Stimulated activated naive B cell treated with anti-CD40 and anti-IgM and Interleukin-4, amounts not matched to agents 10 μg/mL and 1 μg/mL and 100 μg/mL, for 72 hours (primary cell): ENCODE results near the gene PPARD.
A peak's percentile ranks its signal among the peaks of the same experiment; 100 is the strongest.
"Not testable (repeated sequence)": the region's sequence is repeated elsewhere in the genome, so short reads cannot be mapped to it uniquely, and the experiment has no call there.

Experiments used
- ATAC-seq, 2 donors: fragments of 150-1000 bp; cut with Tn5 transposase; replicated peaks; 2 replicates each; pipeline ENCODE4 v1.10.0; 2021; ENCODE audit warnings: moderate library complexity in 1 of 2
- DNase-seq: peaks from one replicate; pipeline ENCODE4 v3.0.0; 2021
- H3K27ac Mint-ChIP-seq: one replicate; pipeline ENCODE4 v1.8.0; 2022; ENCODE audit warnings: mild to moderate bottlenecking, mixed read lengths
- H3K27me3 Mint-ChIP-seq, 2 donors: one replicate each; pipeline ENCODE4 v1.8.0; 2022; ENCODE audit warnings: mixed read lengths in 2 of 2
- H3K36me3 Mint-ChIP-seq, 2 donors: one replicate each; pipeline ENCODE4 v1.8.0; 2022; ENCODE audit warnings: mixed read lengths in 2 of 2, mild to moderate bottlenecking in 1 of 2
- H3K4me1 Mint-ChIP-seq, 2 donors: one replicate each; pipeline ENCODE4 v1.8.0; 2022; ENCODE audit warnings: mixed read lengths in 2 of 2, mild to moderate bottlenecking in 1 of 2
- H3K4me3 Mint-ChIP-seq, 2 donors: one replicate each; pipeline ENCODE4 v1.8.0; 2022; ENCODE audit warnings: mild to moderate bottlenecking in 2 of 2, mixed read lengths in 2 of 2, moderate library complexity in 1 of 2
- H3K9me3 Mint-ChIP-seq, 2 donors: one replicate each; pipeline ENCODE4 v1.8.0; 2022; ENCODE audit warnings: mixed read lengths in 2 of 2, mild to moderate bottlenecking in 1 of 2

The PPARD gene

DNA sequence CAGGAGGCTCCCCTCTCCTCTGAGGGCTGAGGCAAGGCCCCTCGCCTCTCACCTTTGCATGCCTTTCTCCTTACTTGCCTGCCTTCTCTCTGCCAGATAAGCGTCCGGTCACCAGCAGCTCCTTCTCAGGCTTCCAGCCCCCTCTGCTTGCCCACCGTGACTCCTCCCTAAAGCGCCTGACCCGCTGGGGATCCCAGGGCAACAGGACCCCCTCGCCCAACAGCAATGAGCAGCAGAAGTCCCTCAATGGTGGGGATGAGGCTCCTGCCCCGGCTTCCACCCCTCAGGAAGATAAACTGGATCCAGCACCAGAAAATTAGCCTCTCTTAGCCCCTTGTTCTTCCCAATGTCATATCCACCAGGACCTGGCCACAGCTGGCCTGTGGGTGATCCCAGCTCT, 21.3 kb upstream of the PPARD start:
- no peaks in the 10 kb centered on the region for H3K27me3 Mint-ChIP-seq
- H3K9me3 Mint-ChIP-seq = no peaks in the 10 kb centered on the region
- ATAC-seq (no peak), DNase-seq (no peak)
- peaks cover 0 to 6% of the 10 kb centered on the region in 2 donors for H3K4me1 Mint-ChIP-seq
- H3K27ac Mint-ChIP-seq = peak overlapping the region; percentile 47
- peaks cover 49 to 54% of the 10 kb centered on the region in 2 donors for H3K36me3 Mint-ChIP-seq
- H3K4me3 Mint-ChIP-seq = no peak overlapping the region

DNA sequence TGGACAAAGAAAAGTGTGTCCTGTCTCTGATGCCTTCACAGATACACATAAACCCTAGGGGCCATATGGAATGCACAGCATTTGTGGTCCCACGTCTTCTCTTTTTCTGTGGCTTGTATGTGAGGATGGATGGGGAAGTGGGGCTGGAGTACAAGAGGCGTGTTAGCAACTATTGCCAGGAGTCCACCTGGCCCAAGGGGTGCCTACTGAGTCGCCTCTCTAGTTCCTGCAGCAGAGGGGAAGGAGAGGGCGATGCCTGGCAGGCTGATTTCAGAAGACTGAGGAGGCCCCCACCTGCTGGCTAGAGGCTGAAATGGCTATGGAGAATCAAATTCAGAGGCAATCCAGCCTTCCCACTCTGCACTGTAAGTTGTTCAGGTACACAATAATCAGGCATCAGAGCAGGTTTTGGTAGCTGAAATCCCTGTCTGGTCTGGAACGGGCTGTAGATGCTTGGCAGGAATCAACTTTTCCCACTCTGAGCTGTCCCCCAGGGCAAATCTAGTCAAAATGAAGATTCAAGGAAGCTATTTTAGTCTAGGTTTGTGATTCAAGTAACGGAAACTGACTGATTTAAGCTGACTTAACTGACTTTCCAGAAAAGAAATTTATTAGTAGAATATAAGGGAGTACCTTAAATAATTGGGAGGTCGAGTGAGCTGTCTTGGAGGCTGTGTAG, 14.9 kb upstream of the PPARD start:
- Mint-ChIP-seq H3K4me1 (peaks cover 5 to 16% of the 10 kb centered on the region in 2 donors), H3K36me3 (peaks cover 12 to 17% of the 10 kb centered on the region in 2 donors), H3K27ac (peak overlapping the region; percentile 91), H3K27me3 (no peaks in the 10 kb centered on the region), H3K9me3 (peaks cover 0 to 2% of the 10 kb centered on the region in 2 donors), H3K4me3 (no peak overlapping the region)
- DNase-seq (peak; percentile 55), ATAC-seq (peak; percentile 95 to 98)

- ATAC-seq (no peak), DNase-seq (no peak)
- no peak overlapping the region for H3K27ac Mint-ChIP-seq
- H3K4me3 Mint-ChIP-seq = no peak overlapping the region
- H3K36me3 Mint-ChIP-seq = peaks cover 13 to 14% of the 10 kb centered on the region in 2 donors
- peaks cover 5 to 16% of the 10 kb centered on the region in 2 donors for H3K4me1 Mint-ChIP-seq
- H3K27me3 Mint-ChIP-seq = no peaks in the 10 kb centered on the region
- H3K9me3 Mint-ChIP-seq = peaks cover 0 to 2% of the 10 kb centered on the region in 2 donors
These were observed 14.1 kb upstream of the PPARD start for GRCh38 chr6:35328108-35328723.

DNA sequence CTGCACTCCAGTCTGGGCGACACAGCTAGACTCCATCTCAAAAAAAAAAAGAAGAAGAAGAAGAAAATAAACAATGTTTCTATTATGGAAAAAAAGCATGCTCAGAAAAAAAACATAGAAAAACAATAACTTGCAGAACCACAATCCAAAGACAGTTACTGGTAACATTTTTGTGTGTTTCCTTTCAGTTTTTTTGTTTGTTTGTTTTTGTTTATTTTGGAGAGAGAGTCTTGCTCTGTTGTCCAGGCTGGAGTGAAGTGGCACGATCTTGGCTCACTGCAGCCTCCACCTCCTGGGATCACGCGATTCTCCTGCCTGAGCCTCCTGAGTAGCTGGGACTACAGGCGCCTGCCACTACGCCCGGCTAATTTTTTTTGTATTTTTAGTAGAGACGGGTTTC, 13.4 kb upstream of the PPARD start:
- DNase-seq, ATAC-seq, H3K4me3 Mint-ChIP-seq, H3K27me3 Mint-ChIP-seq, H3K27ac Mint-ChIP-seq, H3K9me3 Mint-ChIP-seq: not testable (repeated sequence)
- Mint-ChIP-seq H3K4me1 (peaks cover 5 to 16% of the 10 kb centered on the region in 2 donors), H3K36me3 (peaks cover 14 to 16% of the 10 kb centered on the region in 2 donors)

- ATAC-seq (no peak), DNase-seq (no peak)
- no peak overlapping the region for H3K4me3 Mint-ChIP-seq
- H3K27me3 Mint-ChIP-seq = no peaks in the 10 kb centered on the region
- H3K4me1 Mint-ChIP-seq = peaks cover 5 to 19% of the 10 kb centered on the region in 2 donors
- no peak overlapping the region for H3K27ac Mint-ChIP-seq
- peaks cover 9 to 14% of the 10 kb centered on the region in 2 donors for H3K36me3 Mint-ChIP-seq
- H3K9me3 Mint-ChIP-seq = peaks cover 0 to 5% of the 10 kb centered on the region in 2 donors
These were observed 11.7 kb upstream of the PPARD start for GRCh38 chr6:35330541-35331119.

GRCh38 chr6:35332074-35332887, 10.1 kb upstream of the PPARD start:
- Mint-ChIP-seq H3K36me3 (peaks cover 9 to 14% of the 10 kb centered on the region in 2 donors), H3K4me1 (peaks cover 11 to 23% of the 10 kb centered on the region in 2 donors)
- H3K9me3 Mint-ChIP-seq, H3K27me3 Mint-ChIP-seq, H3K4me3 Mint-ChIP-seq, H3K27ac Mint-ChIP-seq, DNase-seq: not testable (repeated sequence)
- peak in 1 of 2 donors; percentile 26 for ATAC-seq

DNA sequence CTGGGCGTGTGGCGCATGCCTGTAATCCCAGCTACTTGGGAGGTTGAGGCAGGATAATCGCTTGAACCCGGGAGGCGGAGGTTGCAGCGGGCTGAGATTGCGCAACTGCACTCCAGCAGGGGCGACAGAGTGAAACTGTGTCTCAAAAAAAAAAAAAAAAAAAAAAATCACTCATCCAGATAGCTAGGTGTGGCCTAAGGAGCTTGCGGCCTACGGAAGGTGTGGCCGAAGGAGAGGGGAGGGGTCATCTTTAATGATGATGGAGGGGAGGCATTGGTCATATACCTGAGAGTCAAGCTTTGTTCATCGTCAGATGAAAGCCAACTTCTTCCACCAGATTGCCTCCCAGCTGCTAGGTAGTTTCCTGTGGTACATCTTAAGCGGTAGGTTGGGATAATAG, 801 bp upstream of the PPARD start:
- DNase-seq = no peak
- H3K27ac Mint-ChIP-seq = no peak overlapping the region
- H3K4me1 Mint-ChIP-seq = peaks cover 47% of the 10 kb centered on the region in 2 donors
- peaks cover 13 to 18% of the 10 kb centered on the region in 2 donors for H3K36me3 Mint-ChIP-seq
- no peak for ATAC-seq
- H3K4me3 Mint-ChIP-seq = no peak overlapping the region
- no peaks in the 10 kb centered on the region for H3K27me3 Mint-ChIP-seq
- H3K9me3 Mint-ChIP-seq = peaks cover 0 to 2% of the 10 kb centered on the region in 2 donors

DNA sequence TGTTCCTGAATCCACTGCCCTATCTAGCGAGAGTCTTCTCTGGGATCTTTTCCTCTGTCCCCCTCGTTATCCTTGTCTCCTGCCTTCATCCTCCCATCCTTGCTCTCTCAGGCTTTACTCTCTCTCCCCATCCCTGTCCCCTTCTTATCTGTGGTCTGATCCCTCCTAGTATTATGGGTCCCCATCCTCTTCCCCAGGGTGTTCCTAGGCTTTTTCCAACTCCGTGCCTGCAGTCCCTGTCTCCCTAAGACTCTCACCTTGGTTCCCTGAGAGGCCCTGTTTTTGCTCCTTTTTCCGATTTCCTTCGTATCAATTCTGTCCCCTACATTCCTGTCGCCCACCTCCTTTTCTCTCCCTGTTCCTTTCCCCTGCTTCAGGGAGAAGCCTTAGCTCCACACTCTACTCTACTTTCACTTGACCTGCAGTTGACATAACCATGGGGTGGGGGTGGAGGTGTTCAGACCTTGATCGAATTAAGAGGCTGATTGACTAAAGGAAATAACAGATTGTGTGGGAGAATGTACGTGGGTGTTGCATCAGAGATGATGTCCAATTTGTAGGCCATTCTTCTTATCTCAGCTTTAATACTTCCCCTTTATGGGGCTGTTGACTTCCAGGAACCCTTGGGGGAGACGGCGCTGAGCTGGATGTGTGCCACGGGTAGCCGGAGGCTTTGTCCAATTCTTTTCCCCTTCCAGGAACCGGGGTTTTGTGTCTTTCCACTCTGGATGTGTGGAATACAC, 905 bp downstream of the PPARD start:
- Mint-ChIP-seq H3K4me1 (peaks cover 43 to 51% of the 10 kb centered on the region in 2 donors), H3K27me3 (no peaks in the 10 kb centered on the region), H3K4me3 (peak overlapping the region; percentile 89 to 95), H3K9me3 (no peaks in the 10 kb centered on the region), H3K27ac (peak overlapping the region; percentile 93), H3K36me3 (peaks cover 15 to 23% of the 10 kb centered on the region in 2 donors)
- ATAC-seq = peak; percentile 13 to 31
- no peak for DNase-seq

DNA sequence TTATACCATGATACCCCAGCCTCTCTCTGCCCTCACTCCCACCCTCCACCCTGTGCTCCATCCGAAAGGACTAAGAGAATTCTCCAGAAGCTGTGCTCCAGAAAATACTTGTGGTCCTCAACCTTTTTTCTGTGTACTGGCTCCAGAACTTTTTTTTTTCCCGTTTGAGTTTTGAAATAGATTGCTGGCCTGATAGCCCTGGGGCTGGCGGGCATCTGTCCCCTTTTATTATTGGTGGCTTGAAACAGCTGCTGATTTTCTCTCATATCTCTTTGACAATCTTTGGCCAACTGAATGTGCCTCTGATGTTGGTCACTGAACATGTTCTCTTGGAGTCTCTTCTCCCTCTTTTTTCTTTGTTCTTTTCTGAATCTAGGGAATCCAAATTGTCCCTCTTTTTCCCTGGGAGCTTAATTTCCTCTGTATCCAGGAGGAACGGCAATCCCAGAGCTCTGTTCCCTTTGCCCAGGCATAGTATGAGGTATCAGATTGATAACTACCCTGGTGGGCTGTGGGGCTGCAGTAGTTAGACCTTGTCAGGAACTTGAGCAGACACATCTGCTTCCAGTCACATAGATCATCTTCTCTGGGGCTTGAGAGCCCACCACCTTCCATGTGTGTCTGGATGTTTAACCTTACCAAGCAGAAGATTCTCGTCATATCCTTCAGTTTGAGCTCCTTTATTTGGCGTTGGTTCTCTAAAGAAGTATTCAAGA, 1.6 kb downstream of the PPARD start:
- Mint-ChIP-seq H3K36me3 (peaks cover 18 to 29% of the 10 kb centered on the region in 2 donors), H3K4me3 (peak overlapping the region; percentile 89 to 95), H3K9me3 (no peaks in the 10 kb centered on the region), H3K27ac (peak overlapping the region; percentile 78), H3K4me1 (peaks cover 45 to 58% of the 10 kb centered on the region in 2 donors), H3K27me3 (no peaks in the 10 kb centered on the region)
- ATAC-seq = no peak
- no peak for DNase-seq

GRCh38 chr6:35351422-35351821, 9.1 kb downstream of the PPARD start:
- no peaks in the 10 kb centered on the region for H3K27me3 Mint-ChIP-seq
- H3K4me3 Mint-ChIP-seq = no peak overlapping the region
- DNase-seq (no peak), ATAC-seq (no peak)
- no peaks in the 10 kb centered on the region for H3K9me3 Mint-ChIP-seq
- H3K27ac Mint-ChIP-seq = peak overlapping the region; percentile 17
- H3K4me1 Mint-ChIP-seq = peaks cover 21 to 49% of the 10 kb centered on the region in 2 donors
- peaks cover 26 to 71% of the 10 kb centered on the region in 2 donors for H3K36me3 Mint-ChIP-seq

- H3K27ac Mint-ChIP-seq = no peak overlapping the region
- no peak overlapping the region for H3K4me3 Mint-ChIP-seq
- ATAC-seq = no peak
- H3K9me3 Mint-ChIP-seq = no peaks in the 10 kb centered on the region
- no peaks in the 10 kb centered on the region for H3K27me3 Mint-ChIP-seq
- H3K4me1 Mint-ChIP-seq = peaks cover 20 to 43% of the 10 kb centered on the region in 2 donors
- no peak for DNase-seq
- H3K36me3 Mint-ChIP-seq = peaks cover 28 to 72% of the 10 kb centered on the region in 2 donors
These were observed 10.4 kb downstream of the PPARD start for GRCh38 chr6:35352735-35353134.

GRCh38 chr6:35354361-35355135, 12.2 kb downstream of the PPARD start:
- H3K27ac Mint-ChIP-seq = peak overlapping the region; percentile 42

More at GRCh38 chr6:35354361-35355135, 12.2 kb downstream of the PPARD start:
- no peak for ATAC-seq
- H3K9me3 Mint-ChIP-seq = no peaks in the 10 kb centered on the region
- peaks cover 21 to 41% of the 10 kb centered on the region in 2 donors for H3K4me1 Mint-ChIP-seq
- H3K27me3 Mint-ChIP-seq = no peaks in the 10 kb centered on the region
- no peak for DNase-seq
- H3K4me3 Mint-ChIP-seq = no peak overlapping the region
- H3K36me3 Mint-ChIP-seq = peaks cover 30 to 78% of the 10 kb centered on the region in 2 donors
